A673 (cell line): Measurements from ENCODE around the gene SPATA24.

ENCODE experiments used
- CTCF ChIP-seq: fragments of 300-800, 200-600 bp; sonication (generic); conservative IDR thresholded peaks from 2 replicates; pipeline ENCODE4 v1.5.1; 2017; ENCODE audit warnings: low read depth, mild to moderate bottlenecking, antibody characterized with exemption, low read length, moderate library complexity, mixed read lengths
- EZH2 ChIP-seq: fragments of 200-600 bp; sonication (generic); IDR thresholded peaks from 2 replicates; pipeline ENCODE4 v1.6.1; 2017; ENCODE audit warnings: borderline replicate concordance, low read depth, mild to moderate bottlenecking, mixed read lengths, antibody characterized with exemption, low read length; ENCODE audit not compliant: poor library complexity, severe bottlenecking

GRCh38 chr5:139391570-139392323 is 12.1 kb downstream of the SPATA24 start:
- TF ChIP-seq CTCF: no peak
- TF ChIP-seq EZH2: no peak
